HG03095 (cell line): Measurements from ENCODE around the gene LRRK1.
"Not testable (repeated sequence)": the region's sequence is repeated elsewhere in the genome, so short reads cannot be mapped to it uniquely, and the experiment has no call there.

Source experiments
- ATAC-seq: cut with Tn5 transposase; IDR thresholded peaks from one replicate; pipeline ENCODE4 v1.9.1; 2021; ENCODE audit warnings: moderate library complexity; ENCODE audit not compliant: unreplicated experiment

The LRRK1 gene

GRCh38 chr15:101066501-101067408 is 147.6 kb downstream of the LRRK1 start:
- ATAC-seq, result no peak

DNA sequence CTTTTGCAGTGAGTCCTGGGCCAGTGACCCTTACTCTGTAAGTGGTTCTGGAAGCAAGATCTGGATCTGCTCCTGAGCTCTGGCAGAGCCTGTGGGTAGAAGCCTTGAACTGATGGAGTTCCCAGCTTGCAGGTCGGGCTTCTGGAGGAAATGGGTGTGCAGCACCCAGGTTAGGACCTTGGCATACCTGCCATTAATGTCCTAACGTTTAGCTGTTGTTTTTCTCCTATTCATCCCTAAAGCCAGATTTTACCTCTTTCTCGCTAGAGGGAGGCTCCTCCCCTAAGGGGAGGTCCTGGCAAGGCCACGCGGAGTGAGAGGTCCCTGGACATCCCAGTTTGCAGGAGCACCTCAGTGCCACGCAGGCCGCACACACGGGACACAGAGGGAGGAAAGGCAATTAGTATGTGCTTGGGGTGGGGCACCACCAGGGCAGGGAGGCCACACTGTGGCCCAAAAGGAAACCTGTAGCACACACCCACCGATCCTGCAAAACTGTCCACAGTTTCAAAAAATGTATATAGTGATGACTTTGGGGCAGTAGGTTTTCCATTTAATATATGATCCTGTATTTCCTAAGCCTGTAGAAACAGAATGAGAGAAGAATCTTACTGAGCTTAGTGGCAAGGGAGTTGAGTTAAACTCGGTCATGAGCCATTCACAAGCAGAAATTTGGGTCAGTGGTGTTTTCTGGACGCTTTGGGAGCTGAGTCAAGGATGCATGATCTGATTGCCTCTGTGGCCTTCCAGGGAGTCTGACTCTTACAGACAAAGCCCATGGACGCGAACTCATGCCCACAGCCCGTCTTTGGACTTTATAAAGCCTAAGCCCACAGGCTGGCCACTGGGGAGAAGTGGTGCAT is 148.7 kb downstream of the LRRK1 start:
- no peak for ATAC-seq

DNA sequence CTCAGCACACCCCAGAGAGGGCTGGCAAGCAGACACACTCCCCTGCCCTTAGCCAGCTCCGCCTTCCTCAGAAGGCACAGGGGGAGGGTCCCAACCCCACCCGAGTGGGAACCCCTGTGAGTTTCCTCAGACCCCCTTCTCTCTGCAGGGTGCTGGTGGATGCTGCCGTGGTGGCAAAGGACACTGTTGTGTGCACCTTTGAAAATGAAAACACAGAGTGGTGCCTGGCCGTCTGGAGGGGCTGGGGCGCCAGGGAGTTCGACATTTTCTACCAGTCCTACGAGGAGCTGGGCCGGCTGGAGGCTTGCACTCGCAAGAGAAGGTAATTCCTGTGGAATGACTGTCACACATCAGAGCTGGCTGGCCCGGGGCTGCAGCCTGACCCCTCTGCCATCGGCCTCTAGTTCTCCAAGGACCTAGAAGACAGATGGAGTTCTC is 149.4 kb downstream of the LRRK1 start:
- no peak for ATAC-seq

GRCh38 chr15:101068961-101069653 is 149.9 kb downstream of the LRRK1 start:
- no peak for ATAC-seq

DNA sequence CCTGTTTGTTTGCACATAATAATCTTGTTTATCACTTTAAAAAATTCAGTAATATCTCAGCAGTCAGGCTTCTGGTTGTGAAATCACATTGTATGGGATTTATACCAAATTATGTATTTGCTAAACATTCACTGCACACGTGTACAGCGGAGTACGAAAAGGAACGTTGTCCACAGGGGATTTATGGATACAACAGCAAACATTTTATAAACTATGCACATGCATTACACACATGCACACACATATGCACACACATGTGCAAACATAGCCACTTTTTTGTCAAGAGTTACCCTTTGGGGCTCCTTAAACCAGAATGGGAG is 150.5 kb downstream of the LRRK1 start:
- ATAC-seq, result no peak

- no peak for ATAC-seq
Observed at GRCh38 chr15:101070024-101070423, 150.9 kb downstream of the LRRK1 start.

- no peak for ATAC-seq
Observed at GRCh38 chr15:101070502-101071273, 151.5 kb downstream of the LRRK1 start.

DNA sequence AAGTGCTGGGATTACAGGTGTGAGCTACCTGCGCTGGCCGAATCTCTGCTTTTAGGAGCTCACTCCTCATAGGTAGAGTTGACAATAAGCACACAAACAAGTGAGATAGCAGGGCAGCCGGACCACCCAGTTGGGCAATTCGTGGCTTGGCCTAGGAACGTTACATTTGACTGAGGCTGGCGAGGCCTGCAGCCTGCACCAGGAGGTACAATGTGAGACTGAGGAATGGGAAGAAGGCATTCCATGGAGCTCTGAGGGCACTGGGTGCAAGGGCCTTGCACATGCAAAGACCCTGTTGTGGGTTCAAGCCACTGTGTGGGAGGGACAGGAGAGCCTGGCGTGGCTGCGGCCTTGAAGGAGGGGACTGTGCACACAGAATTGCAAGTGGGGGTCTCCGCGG is 152.5 kb downstream of the LRRK1 start:
- ATAC-seq, result no peak

DNA sequence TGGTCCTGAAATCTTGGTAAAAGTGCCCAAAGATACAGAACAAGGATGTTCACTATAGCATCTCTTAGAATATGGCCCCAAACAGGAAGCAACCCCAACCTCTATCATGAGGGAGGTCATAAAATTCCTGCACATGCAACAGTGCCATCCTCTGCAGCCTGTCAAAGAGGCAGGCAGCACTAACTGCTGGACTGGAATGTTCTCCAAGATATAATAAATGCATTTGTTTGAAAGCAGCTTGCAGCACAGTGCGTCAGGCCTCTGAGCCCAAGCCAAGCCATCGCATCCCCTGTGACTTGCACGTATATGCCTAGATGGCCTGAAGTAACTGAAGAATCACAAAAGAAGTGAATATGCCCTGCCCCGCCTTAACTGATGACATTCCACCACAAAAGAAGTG is 153.1 kb downstream of the LRRK1 start:
- not testable (repeated sequence) for ATAC-seq

GRCh38 chr15:101077806-101078668 is 158.9 kb downstream of the LRRK1 start:
- ATAC-seq, result not testable (repeated sequence)

DNA sequence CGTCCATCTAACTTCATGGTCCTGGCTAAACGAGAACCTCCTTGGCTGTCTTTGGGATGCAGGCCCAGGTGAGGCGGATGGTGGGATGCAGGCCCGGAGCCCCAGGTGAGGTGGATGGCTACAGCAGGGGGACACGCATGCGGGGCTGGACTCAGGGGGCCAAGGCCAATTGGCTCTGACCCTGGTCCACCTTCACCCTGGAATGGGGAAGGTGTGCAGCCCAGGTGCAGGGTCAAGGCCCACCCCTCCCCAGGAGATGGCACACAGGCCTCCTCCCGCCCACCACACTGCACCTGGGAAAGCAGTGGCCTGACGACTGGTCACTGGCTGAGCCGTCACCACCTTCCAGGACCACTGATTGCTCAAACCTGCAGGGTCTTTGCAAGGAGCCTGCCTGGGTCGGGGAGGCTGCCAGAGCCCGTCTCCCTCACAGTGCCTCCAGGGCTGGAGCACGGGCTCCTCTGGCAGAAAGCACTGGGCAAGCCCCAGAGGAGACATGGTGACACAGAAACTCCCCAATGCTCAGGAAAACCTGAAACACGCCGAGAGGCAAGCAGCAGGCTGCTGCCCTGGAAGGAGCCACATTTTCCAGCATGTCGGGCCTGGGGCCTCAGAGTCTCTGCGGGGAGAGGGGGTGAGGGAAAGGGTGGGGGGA is 159.6 kb downstream of the LRRK1 start:
- ATAC-seq, result no peak

- ATAC-seq, result no peak
Observed at GRCh38 chr15:101081900-101082299, 162.7 kb downstream of the LRRK1 start.

DNA sequence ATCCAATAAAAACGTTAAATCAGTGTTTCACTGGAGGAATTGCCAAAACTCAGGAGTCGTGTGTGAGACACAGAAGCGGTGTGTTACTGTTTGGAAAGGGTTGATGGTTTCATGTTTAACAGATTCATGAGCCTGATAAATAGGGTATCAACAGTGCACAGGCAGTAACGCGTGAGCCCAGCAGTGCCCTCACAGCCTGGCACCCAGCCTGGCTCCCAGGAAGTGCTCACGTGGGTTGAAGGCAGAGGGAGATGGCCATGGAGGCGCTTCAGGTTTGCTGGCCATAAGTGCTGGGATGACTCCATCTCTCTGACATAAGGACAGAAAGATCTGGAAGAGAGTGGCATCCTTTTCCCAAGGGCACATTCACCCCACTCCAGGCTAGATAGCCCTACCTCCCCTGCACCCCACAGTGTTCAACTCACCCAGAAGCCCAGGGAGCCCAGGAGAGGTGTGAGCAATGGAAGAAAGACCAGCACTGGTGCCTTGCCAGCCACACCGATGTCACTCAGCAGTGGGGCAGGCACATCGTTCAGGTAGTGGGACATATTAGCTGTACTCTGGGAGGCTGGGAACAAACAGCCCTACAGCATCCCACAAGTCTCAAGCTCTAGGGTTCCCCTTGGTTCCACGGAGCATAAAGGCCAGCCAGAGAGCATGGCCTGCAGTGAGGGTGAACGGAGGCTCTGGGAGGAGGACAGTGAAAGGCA is 164.3 kb downstream of the LRRK1 start:
- ATAC-seq, result no peak

DNA sequence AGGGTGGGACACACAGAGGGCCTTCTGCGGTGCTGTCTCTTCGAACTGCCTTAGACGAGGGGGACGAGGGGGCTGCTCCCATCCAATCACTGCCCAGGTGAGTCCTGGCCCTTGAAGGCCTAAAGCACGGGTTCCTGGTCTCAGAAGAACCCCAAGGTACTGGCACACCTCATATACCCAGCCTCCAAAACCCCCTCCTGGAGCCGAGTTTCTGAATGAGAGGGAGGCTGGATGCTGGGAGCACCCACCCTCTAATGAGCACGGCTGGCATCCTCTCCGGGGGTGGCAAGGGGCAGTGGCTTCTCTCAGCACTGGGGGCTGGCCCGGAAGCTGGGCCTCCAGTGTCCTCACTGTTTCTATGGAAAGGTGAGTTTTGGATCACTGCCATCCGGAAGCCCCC is 165.6 kb downstream of the LRRK1 start:
- no peak for ATAC-seq

GRCh38 chr15:101085311-101085700 is 166.1 kb downstream of the LRRK1 start:
- no peak for ATAC-seq

DNA sequence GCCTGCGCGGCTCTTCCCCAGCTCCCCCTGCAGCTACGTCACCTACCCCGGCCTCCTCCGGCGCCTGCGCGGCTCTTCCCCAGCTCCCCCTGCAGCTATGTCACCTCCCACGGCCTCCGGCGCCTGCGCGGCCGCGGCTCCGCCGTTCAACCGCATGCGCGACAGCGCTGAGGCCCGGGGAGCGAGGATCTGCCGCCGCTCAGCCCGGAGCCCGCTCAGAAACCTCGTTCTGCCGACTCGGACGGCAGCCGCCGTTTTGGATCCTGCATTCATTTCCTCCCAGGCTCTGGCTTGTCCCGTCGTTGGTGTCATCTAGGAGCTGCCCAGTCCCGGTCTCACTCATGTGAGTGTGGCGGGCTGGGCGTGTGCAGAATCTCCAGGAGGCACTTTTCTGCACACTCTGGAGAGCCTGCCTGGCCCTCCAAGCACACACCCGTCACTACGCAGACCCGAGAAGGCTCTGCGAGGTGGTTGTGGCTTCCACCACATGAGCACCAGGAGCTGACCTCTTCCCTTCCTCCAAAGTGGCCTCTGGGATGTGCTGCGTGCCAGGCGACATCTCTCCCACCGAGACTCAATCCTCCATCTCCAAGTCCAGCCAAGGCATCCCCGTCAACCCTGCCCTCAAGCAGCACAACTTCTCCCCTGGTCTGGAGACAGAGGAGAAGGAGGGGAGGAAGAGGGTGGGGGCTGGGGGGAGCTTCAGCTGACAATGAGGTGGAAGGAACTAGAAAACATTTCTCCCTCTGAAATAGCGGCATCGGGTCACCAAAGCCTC is 167.4 kb downstream of the LRRK1 start:
- ATAC-seq, result no peak

GRCh38 chr15:101087172-101087769 is 168.1 kb downstream of the LRRK1 start:
- ATAC-seq, result no peak
